WTC11 (cell line): ENCODE measurements around the gene STX4. TPM values are rescaled to one million over a fixed set of nuclear protein-coding genes. Genes with fewer than 3 reads are reported as not detected.
"Not testable (repeated sequence)": the region's sequence is repeated elsewhere in the genome, so short reads cannot be mapped to it uniquely, and the experiment has no call there.

Experiments used
- ATAC-seq: fragments of 200-7000 bp; cut with Tn5 transposase; 2 replicates; pipeline ENCODE4 v1.10.0; 2021; ENCODE audit warnings: mild to moderate bottlenecking, moderate library complexity
- CTCF ChIA-PET: fragments of 300-600 bp; sonication (Branson Sonifier 250); formaldehyde crosslinking; loops from one replicate; lab custom pipeline; 2021; ENCODE audit warnings: antibody characterized with exemption; lab: Charles Lee
- POLR2A ChIA-PET: fragments of 350-600 bp; sonication (Branson Sonifier 250); formaldehyde crosslinking; loops from one replicate; lab custom pipeline; 2021; ENCODE audit warnings: antibody characterized with exemption; lab: Charles Lee
- DNase-seq: peaks from one replicate; pipeline ENCODE4 v3.0.0; 2021; ENCODE audit warnings: low spot score
- H3K27ac Mint-ChIP-seq: 2 replicates; pipeline ENCODE4 v1.8.0; 2021; ENCODE audit warnings: mixed read lengths
- H3K27me3 Mint-ChIP-seq: 2 replicates; pipeline ENCODE4 v1.8.0; 2021; ENCODE audit warnings: low read depth, mild to moderate bottlenecking, moderate library complexity, mixed read lengths
- H3K36me3 Mint-ChIP-seq: 2 replicates; pipeline ENCODE4 v1.8.0; 2021; ENCODE audit warnings: mixed read lengths
- H3K4me1 Mint-ChIP-seq: 2 replicates; pipeline ENCODE4 v1.8.0; 2022; ENCODE audit warnings: mixed read lengths
- H3K4me3 Mint-ChIP-seq: 2 replicates; pipeline ENCODE4 v1.8.0; 2021; ENCODE audit warnings: mild to moderate bottlenecking, moderate library complexity, mixed read lengths
- H3K9me3 Mint-ChIP-seq: 2 replicates; pipeline ENCODE4 v1.8.0; 2021; ENCODE audit warnings: mixed read lengths
- CREM ChIP-seq: sonication (generic); formaldehyde crosslinking; IDR thresholded peaks from 2 replicates; pipeline ENCODE4 v1.8.1; 2022; ENCODE audit warnings: mild to moderate bottlenecking, missing genetic modification reagents, moderate library complexity
- GTF2I ChIP-seq: fragments of 250-450 bp; sonication (Bioruptor Pico); conservative IDR thresholded peaks from 2 replicates; pipeline ENCODE4 v1.4.0; 2021; ENCODE audit warnings: mild to moderate bottlenecking
- HMGA2 ChIP-seq: fragments of 250-450 bp; sonication (Bioruptor Pico); IDR thresholded peaks from 2 replicates; pipeline ENCODE4 v1.4.0; 2021; ENCODE audit warnings: mild to moderate bottlenecking, moderate library complexity
- ZNF263 ChIP-seq: sonication (generic); formaldehyde crosslinking; IDR thresholded peaks from 2 replicates; pipeline ENCODE4 v1.8.1; 2022; ENCODE audit warnings: low read depth, mild to moderate bottlenecking, moderate library complexity, missing genetic modification reagents
- total RNA-seq: library from RNA; stranded (reverse); gene quantifications from 3 replicates; pipeline ENCODE4 v1.2.3, GENCODE V29; 2021
- TF ChIP-seq, protein P1 (sequence below): fragments of 250-450 bp; sonication (Bioruptor Pico); conservative IDR thresholded peaks from 2 replicates; pipeline ENCODE4 v1.9.0; 2021; ENCODE audit warnings: mild to moderate bottlenecking
- TF ChIP-seq, protein P2 (sequence below): sonication (generic); formaldehyde crosslinking; IDR thresholded peaks from 2 replicates; pipeline ENCODE4 v1.8.0; 2023; ENCODE audit warnings: missing genetic modification reagents
- TF ChIP-seq, protein P3 (sequence below): sonication (generic); formaldehyde crosslinking; IDR thresholded peaks from 2 replicates; pipeline ENCODE4 v1.8.0; 2023; ENCODE audit warnings: missing genetic modification reagents, mild to moderate bottlenecking, borderline replicate concordance

STX4 gene
- total RNA-seq, 1 experiment from 2014 or later: 38.4 TPM

DNA sequence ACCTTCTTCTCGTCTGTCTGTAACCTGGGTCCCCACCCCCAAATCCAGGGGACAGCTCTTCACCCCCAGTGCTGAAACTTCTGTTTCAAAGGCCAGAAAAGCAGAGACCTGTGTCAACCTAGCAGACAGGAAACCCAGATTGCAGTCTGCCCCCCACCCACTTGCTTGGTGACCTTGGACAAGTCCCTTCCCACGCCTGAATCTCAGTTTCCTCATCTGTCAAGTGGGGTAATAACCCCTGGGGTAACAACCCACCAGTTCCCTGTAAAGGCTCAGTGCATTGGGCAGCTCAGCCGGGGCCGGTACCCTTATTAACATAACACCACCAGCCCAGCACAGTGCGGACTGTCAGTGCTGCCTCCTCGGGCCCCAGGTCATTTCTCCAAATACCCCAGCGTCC lies 24.2 kb upstream of the STX4 start (continued):
- TF ChIP-seq, protein P1, sequence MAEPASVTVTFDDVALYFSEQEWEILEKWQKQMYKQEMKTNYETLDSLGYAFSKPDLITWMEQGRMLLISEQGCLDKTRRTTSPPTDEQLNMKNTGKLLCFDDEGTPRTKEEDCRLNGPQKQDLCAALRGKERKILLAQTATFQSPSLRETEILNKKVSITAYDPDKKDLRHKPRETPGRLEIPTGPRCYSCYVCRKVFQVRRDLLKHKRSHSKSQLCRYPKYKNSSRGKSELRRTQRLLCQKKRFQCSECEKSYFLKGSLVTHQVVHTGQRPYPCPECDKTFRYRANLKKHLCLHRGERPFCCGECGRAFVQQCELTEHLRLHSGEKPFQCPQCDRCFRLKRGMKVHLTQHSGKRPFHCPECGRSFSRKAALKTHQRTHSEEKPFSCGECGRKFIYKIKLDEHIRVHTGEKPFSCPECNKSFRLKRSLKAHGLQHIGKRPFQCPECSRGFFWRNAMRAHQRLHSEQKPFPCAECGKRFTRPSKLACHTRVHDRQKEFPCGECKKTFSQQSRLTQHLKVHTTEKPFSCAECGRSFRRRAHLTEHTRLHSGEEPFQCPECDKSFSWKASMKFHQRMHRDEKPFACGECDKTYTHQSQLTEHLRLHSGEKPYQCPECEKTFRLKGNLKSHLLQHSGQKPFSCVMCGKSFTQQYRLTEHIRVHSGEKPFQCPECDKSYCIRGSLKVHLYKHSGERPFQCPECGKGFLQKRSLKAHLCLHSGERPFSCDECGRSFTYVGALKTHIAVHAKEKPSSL (CRISPR knock-in tag): no peak
- TF ChIP-seq HMGA2 (no peak), CREM (CRISPR knock-in tag) (no peak)

DNA sequence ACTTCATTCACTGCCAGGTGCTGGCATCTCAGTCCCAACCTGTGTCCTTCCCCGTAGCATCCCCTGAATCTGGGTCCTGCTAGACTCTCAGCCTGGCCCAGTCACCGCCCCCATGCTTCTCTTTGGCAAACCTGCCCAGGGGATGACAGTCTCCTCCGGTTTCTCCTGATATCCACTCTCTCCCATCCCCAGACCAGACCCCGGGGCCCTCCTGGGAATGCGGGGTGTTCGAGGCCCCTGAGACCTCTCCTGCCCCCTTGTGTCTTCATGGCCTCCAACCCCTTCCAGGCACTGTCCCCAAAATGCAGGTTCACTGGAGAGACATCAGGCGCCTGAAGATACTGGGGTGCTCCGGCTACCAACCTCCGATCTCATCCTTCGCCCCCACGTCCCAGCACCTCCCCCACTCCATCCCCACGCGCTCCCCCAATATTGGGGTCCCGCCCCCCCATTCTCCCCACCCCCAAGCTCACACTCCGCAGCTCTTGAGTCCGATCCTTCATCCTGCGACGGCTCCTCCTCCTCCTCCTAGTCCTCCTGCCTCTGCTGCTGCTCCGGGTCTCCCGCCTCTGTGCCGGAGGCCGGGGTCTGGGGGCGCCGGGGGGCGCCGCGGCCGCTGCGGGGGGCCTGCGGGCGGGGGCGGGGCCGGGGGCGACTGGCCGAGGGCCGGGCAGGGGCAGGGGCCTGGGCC lies 23.3 kb upstream of the STX4 start:
- ChIA-PET POLR2A (no interaction called here), CTCF (interaction anchor here (0.6 to 2.6 kb wide), 4 partner anchors 24 to 57 kb away, joined by 3 to 12 read pairs (median 4); partner anchors contain the start of genes HSD3B7 and STX4)
- peaks cover 29% of the 10 kb centered on the region for H3K27me3 Mint-ChIP-seq
- H3K9me3 Mint-ChIP-seq: no peaks in the 10 kb centered on the region
- TF ChIP-seq, protein P2, sequence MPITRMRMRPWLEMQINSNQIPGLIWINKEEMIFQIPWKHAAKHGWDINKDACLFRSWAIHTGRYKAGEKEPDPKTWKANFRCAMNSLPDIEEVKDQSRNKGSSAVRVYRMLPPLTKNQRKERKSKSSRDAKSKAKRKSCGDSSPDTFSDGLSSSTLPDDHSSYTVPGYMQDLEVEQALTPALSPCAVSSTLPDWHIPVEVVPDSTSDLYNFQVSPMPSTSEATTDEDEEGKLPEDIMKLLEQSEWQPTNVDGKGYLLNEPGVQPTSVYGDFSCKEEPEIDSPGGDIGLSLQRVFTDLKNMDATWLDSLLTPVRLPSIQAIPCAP: no peak
- TF ChIP-seq ZNF263 (CRISPR knock-in tag): peak; percentile 81; the same call in 1 of the 2 replicates
- no peak overlapping the region; the same call in 1 of the 2 replicates for H3K27ac Mint-ChIP-seq
- no peaks in the 10 kb centered on the region for H3K36me3 Mint-ChIP-seq
- H3K4me3 Mint-ChIP-seq: peak overlapping the region; percentile 71
- peaks cover 24% of the 10 kb centered on the region for H3K4me1 Mint-ChIP-seq
- peak; percentile 56 for ATAC-seq
- DNase-seq: peak; percentile 34

DNA sequence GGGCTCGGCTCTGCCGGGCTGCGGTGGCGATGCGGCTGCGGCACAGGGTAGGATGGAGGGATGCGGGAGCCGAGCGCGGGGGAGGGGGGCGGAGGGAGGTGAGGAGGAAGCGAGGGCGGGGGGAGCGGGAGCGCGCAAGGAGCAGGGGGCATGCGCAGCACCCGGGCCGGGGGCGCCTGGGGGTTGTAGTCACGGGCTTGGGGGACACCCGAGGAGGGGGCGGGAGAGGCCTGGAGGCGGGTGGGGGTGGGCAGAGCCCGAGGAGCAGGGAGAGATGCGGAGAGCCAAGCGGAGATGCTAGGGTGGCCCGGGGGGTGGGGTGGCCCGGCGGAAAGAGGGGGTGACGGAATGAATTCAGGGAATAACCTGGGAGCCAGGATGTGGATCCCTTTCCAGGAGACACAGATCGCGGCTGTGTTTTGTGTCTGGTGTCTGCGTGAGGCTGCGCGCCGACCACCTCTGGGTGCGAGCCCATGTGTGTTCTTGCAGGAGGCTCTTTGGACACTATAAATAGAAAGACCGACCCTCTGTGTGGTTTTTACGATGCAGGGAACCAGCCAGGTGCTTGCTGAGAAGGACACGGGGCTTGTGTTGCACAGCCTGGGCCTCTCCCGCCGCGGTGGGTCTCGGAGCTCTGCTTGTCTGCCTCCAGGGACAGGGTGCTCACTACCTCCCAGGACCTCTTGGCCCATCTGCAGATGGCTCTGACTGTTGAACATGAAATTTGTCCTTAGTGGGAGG lies 22.6 kb upstream of the STX4 start, which contains the start of gene STX1B:
Gene STX1B, minus strand, starts transcription at position 54 of the 741 bp plus-strand sequence. CDS start 242 bp downstream, outside the sequence.
- Mint-ChIP-seq H3K4me1 (peaks cover 24% of the 10 kb centered on the region), H3K27ac (no peak within 1 kb of the TSS; the same call in 1 of the 2 replicates), H3K9me3 (no peaks in the 10 kb centered on the region), H3K4me3 (peak within 1 kb of the TSS; percentile 71), H3K36me3 (no peaks in the 10 kb centered on the region), H3K27me3 (peaks cover 34% of the 10 kb centered on the region)
- TF ChIP-seq, protein P3, sequence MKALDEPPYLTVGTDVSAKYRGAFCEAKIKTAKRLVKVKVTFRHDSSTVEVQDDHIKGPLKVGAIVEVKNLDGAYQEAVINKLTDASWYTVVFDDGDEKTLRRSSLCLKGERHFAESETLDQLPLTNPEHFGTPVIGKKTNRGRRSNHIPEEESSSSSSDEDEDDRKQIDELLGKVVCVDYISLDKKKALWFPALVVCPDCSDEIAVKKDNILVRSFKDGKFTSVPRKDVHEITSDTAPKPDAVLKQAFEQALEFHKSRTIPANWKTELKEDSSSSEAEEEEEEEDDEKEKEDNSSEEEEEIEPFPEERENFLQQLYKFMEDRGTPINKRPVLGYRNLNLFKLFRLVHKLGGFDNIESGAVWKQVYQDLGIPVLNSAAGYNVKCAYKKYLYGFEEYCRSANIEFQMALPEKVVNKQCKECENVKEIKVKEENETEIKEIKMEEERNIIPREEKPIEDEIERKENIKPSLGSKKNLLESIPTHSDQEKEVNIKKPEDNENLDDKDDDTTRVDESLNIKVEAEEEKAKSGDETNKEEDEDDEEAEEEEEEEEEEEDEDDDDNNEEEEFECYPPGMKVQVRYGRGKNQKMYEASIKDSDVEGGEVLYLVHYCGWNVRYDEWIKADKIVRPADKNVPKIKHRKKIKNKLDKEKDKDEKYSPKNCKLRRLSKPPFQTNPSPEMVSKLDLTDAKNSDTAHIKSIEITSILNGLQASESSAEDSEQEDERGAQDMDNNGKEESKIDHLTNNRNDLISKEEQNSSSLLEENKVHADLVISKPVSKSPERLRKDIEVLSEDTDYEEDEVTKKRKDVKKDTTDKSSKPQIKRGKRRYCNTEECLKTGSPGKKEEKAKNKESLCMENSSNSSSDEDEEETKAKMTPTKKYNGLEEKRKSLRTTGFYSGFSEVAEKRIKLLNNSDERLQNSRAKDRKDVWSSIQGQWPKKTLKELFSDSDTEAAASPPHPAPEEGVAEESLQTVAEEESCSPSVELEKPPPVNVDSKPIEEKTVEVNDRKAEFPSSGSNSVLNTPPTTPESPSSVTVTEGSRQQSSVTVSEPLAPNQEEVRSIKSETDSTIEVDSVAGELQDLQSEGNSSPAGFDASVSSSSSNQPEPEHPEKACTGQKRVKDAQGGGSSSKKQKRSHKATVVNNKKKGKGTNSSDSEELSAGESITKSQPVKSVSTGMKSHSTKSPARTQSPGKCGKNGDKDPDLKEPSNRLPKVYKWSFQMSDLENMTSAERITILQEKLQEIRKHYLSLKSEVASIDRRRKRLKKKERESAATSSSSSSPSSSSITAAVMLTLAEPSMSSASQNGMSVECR (CRISPR knock-in tag): no peak
- peak; percentile 70; the same call in 1 of the 2 replicates for TF ChIP-seq GTF2I (CRISPR knock-in tag)
- POLR2A ChIA-PET: no interaction called here
- CTCF ChIA-PET: interaction anchor here (0.6 to 2.6 kb wide), 3 partner anchors 26 to 58 kb away, joined by 3 to 12 read pairs (median 3); partner anchors contain the start of gene HSD3B7
- DNase-seq (peak; percentile 90), ATAC-seq (peak; percentile 81)

DNA sequence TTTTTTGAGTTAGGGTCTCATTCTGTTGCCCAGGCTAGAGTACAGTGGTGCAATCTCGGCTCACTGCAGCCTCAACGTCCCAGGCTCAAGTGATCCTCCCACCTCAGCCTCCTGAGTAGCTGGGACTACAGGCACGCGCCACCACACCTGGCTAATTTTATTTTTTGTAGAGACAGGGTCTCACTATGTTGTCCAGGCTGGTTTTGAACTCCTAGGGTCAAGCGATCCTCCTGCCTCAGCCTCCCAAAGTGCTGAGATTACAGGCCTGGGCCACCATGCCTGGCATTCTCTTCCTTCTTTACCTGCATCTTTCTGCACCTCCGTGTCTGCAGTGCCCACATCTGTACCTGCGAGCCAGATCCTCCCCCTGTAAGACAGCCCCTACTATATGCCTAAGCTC lies 21.5 kb upstream of the STX4 start:
- not testable (repeated sequence) for H3K27ac Mint-ChIP-seq, DNase-seq, H3K9me3 Mint-ChIP-seq, H3K36me3 Mint-ChIP-seq, ATAC-seq
- Mint-ChIP-seq H3K4me3 (peak overlapping the region; percentile 71), H3K27me3 (peaks cover 34% of the 10 kb centered on the region), H3K4me1 (peaks cover 24% of the 10 kb centered on the region)
- ChIA-PET POLR2A (interaction anchor here (1.1 kb wide), 1 partner anchor 18 kb away, joined by 3 read pairs; no protein-coding TSS in a partner anchor), CTCF (interaction anchor here (0.5 kb wide), 1 partner anchor 90 kb away, joined by 3 read pairs; no protein-coding TSS in a partner anchor)

DNA sequence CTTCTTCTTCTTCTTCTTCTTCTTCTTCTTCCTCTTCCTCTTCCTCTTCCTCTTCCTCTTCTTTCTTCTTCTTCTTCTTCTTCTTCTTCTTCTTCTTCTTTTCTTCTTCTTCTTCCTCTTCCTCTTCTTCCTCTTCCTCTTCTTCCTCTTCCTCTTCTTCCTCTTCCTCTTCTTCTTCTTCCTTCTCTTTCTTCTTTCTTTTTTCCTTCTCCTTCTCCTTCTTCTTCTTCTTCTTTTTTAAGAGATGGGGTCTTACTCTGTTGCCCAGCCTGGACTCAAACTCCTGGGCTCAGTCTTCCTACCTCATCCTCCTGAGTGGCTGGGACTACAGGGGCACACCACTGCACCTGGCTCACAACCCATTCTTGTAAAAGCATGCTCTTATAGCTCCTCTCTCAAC lies 20.1 kb upstream of the STX4 start:
- POLR2A ChIA-PET, DNase-seq, ATAC-seq, H3K27ac Mint-ChIP-seq, H3K36me3 Mint-ChIP-seq, H3K9me3 Mint-ChIP-seq, H3K4me3 Mint-ChIP-seq: not testable (repeated sequence)
- Mint-ChIP-seq H3K27me3 (peaks cover 34% of the 10 kb centered on the region), H3K4me1 (peaks cover 17% of the 10 kb centered on the region)
- CTCF ChIA-PET: interaction anchor here (1.0 kb wide), 1 partner anchor 129 kb away, joined by 3 read pairs; no protein-coding TSS in a partner anchor
